ENCODE measurements around the gene ECT2L. TPM values are rescaled to one million over a fixed set of nuclear protein-coding genes. Genes with fewer than 3 reads are reported as not detected.

Gene ECT2L
- total and polyA plus RNA-seq, 11 donors: 0.19 to 6.0 (median 1.9) TPM

GRCh38 chr6:138809677-138810076 lies 13.8 kb downstream of the ECT2L start:
- WGBS, 4 donors: 87 to 93% (median 89%) methylated on average over 3 of the region's 3 CpGs
- TF ChIP-seq CTCF (IDR thresholded peaks at IDR 0.05) (no peak), POLR2A (IDR thresholded peaks at IDR 0.05) (no peak)

GRCh38 chr6:138811866-138812265 lies 16.0 kb downstream of the ECT2L start:
- no peak for TF ChIP-seq CTCF (IDR thresholded peaks at IDR 0.05)
- no peak for TF ChIP-seq POLR2A (IDR thresholded peaks at IDR 0.05)
- H3K4me3 ChIP-seq: no peak overlapping the region
- no peaks in the 10 kb centered on the region for H3K36me3 ChIP-seq
- no peaks in the 10 kb centered on the region for H3K27me3 ChIP-seq
- H3K4me1 ChIP-seq: peaks cover 0 to 5% (median 0%) of the 10 kb centered on the region in 12 donors
- DNase-seq: no peak
- H3K27ac ChIP-seq: no peak overlapping the region
- no peaks in the 10 kb centered on the region for H3K9me3 ChIP-seq
- WGBS, 4 donors: 89 to 93% (median 92%) methylated on average over 3 of the region's 3 CpGs
- intact Hi-C loops (cut with DNase I): loop anchor here in 7 of 10 donors (5.0 to 10.0 kb wide), 5 partner anchors 93 to 555 kb away; no protein-coding TSS in a partner anchor
- no peak for ATAC-seq

More at GRCh38 chr6:138809677-138810076, 13.8 kb downstream of the ECT2L start:
- no peak for ATAC-seq
- intact Hi-C loops (cut with DNase I): loop anchor here in 7 of 10 donors (5.0 to 10.0 kb wide), 5 partner anchors 95 to 558 kb away; no protein-coding TSS in a partner anchor
- Histone ChIP-seq H3K4me1 (peaks cover 0 to 5% (median 0%) of the 10 kb centered on the region in 12 donors), H3K9me3 (no peaks in the 10 kb centered on the region), H3K27me3 (no peaks in the 10 kb centered on the region), H3K4me3 (no peak overlapping the region), H3K36me3 (no peaks in the 10 kb centered on the region), H3K27ac (no peak overlapping the region)
- DNase-seq: no peak

- no peak for TF ChIP-seq CTCF (IDR thresholded peaks at IDR 0.05)
- TF ChIP-seq POLR2A (IDR thresholded peaks at IDR 0.05): no peak
- peaks cover 0 to 15% (median 5%) of the 10 kb centered on the region in 12 donors for H3K4me1 ChIP-seq
- intact Hi-C loops (cut with DNase I): loop anchor here in 7 of 10 donors (2.0 to 10.0 kb wide), 7 partner anchors 90 to 553 kb away; partner anchors contain the start of gene REPS1 (in 1 of the 7)
- DNase-seq (no peak), ATAC-seq (no peak)
- no peak overlapping the region for H3K27ac ChIP-seq
- H3K4me3 ChIP-seq: no peak overlapping the region
- WGBS, 4 donors: 66 to 72% (median 68%) methylated on average over 5 of the region's 5 CpGs
- no peaks in the 10 kb centered on the region for H3K27me3 ChIP-seq
- H3K9me3 ChIP-seq: no peaks in the 10 kb centered on the region
- no peaks in the 10 kb centered on the region for H3K36me3 ChIP-seq
Measured at GRCh38 chr6:138814179-138814834, 18.4 kb downstream of the ECT2L start.

GRCh38 chr6:138815221-138815620 lies 19.3 kb downstream of the ECT2L start:
- TF ChIP-seq CTCF (IDR thresholded peaks at IDR 0.05): no peak
- TF ChIP-seq POLR2A (IDR thresholded peaks at IDR 0.05): no peak
- WGBS, 4 donors: 72 to 91% (median 85%) methylated on average over 6 of the region's 6 CpGs
- intact Hi-C loops (cut with DNase I): loop anchor here (1.0 to 10.0 kb wide), 12 partner anchors 90 to 552 kb away; partner anchors contain the start of gene REPS1 (in 3 of the 10)

More at GRCh38 chr6:138815221-138815620, 19.3 kb downstream of the ECT2L start:
- peaks cover 0 to 15% (median 5%) of the 10 kb centered on the region in 12 donors for H3K4me1 ChIP-seq
- DNase-seq (no peak), ATAC-seq (no peak)
- H3K36me3 ChIP-seq: no peaks in the 10 kb centered on the region
- H3K27ac ChIP-seq: no peak overlapping the region
- no peaks in the 10 kb centered on the region for H3K9me3 ChIP-seq
- no peaks in the 10 kb centered on the region for H3K27me3 ChIP-seq
- no peak overlapping the region for H3K4me3 ChIP-seq

Data from heart left ventricle (tissue), 16 donors.